ENCODE results near the gene CAPN12.

DNA sequence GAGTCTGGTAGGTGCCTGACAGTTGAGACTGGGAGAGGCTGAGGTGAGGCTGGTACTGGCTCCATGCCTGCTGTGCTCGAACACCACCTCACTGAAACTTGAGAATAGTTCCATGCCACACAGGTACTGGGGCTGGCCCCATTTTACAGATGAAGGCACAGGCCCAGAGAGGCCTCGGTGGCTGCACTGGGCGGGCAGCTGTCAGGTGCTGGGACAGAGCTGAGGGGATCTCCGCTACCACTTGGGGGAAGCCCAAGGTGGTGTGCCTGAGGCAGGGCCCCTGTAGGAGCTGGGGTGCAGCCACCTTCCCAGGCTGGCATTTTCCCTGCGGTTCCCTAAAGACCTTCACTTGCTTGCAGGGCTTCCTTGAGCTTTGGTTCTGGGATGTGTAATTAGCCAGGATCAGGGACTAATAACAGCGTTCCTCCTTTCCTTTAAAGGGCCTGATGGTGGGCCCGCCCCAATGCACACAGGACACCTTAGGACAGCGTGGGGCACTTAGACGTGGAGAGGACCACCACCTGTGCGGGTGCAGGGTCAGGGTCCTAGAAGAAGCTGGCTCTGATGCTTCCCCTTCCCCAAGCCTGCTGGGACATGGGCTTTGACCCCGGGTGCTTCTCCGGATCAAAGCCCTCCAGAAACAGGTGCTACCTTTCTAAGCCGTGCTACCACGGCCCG lies 23.6 kb downstream of the CAPN12 start:
- TF ChIP-seq, protein P1, sequence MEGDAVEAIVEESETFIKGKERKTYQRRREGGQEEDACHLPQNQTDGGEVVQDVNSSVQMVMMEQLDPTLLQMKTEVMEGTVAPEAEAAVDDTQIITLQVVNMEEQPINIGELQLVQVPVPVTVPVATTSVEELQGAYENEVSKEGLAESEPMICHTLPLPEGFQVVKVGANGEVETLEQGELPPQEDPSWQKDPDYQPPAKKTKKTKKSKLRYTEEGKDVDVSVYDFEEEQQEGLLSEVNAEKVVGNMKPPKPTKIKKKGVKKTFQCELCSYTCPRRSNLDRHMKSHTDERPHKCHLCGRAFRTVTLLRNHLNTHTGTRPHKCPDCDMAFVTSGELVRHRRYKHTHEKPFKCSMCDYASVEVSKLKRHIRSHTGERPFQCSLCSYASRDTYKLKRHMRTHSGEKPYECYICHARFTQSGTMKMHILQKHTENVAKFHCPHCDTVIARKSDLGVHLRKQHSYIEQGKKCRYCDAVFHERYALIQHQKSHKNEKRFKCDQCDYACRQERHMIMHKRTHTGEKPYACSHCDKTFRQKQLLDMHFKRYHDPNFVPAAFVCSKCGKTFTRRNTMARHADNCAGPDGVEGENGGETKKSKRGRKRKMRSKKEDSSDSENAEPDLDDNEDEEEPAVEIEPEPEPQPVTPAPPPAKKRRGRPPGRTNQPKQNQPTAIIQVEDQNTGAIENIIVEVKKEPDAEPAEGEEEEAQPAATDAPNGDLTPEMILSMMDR (IDR thresholded peaks at IDR 0.05; ENCODE audit: low read depth, low read length), result no peak
- TF ChIP-seq EZH2phosphoT487 (IDR thresholded peaks at IDR 0.05; ENCODE audit: low read depth), result no peak
